GM21526 (cell line): ENCODE data around the gene ADARB2.

Experiments
- ATAC-seq: cut with Tn5 transposase; IDR thresholded peaks from one replicate; pipeline ENCODE4 v1.9.1; 2021; ENCODE audit warnings: moderate library complexity; ENCODE audit not compliant: unreplicated experiment, low FRiP score

ADARB2 gene

GRCh38 chr10:1665021-1665661 lies 72.2 kb downstream of the ADARB2 start:
- ATAC-seq: no peak

GRCh38 chr10:1664333-1664964 lies 72.9 kb downstream of the ADARB2 start:
- ATAC-seq: no peak

DNA sequence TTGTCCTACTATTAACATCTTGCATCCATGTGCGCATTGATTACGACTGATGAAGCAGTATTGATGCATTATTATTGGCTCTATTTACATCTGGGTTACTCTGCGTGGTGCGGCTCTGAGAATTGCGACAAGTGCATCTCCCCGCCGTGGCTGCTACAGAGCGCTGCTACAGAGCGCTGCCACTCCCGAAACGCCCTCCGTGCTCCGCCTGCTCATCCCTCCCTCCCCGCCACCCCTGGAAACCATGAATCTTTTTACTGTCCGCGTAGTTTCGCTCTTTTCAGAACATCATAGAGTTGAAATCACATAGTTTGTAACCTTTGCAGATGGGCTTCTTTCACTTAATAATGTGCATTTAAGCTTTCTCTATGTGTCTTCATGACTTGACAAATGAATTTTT lies 74.1 kb downstream of the ADARB2 start:
- no peak for ATAC-seq

GRCh38 chr10:1662438-1663025 lies 74.8 kb downstream of the ADARB2 start:
- peak; percentile 32 for ATAC-seq

- ATAC-seq: peak; percentile 82
Measured at GRCh38 chr10:1661859-1662437, 75.4 kb downstream of the ADARB2 start.

DNA sequence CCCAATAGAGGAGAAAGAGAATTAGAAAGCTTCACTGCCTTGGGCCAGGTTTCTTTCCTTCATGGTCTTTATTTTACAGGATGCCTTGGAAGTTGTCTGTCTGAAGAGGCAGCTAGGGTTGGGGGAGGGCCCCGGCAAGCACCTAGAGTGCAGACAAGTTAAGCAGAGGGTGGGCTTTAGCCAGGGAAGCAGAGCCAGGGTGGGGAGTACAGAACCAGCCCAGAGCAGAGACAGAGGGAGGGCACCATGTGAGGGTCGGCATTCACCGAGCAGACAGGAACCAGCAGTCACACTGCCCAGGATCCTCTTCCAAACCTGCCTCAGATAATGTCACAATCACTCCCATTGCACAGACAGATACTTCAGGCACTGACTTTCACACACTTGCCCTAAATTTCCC lies 75.9 kb downstream of the ADARB2 start:
- no peak for ATAC-seq

- ATAC-seq: no peak
Measured at GRCh38 chr10:1660815-1661214, 76.5 kb downstream of the ADARB2 start.

GRCh38 chr10:1660386-1660785 lies 76.9 kb downstream of the ADARB2 start:
- no peak for ATAC-seq

DNA sequence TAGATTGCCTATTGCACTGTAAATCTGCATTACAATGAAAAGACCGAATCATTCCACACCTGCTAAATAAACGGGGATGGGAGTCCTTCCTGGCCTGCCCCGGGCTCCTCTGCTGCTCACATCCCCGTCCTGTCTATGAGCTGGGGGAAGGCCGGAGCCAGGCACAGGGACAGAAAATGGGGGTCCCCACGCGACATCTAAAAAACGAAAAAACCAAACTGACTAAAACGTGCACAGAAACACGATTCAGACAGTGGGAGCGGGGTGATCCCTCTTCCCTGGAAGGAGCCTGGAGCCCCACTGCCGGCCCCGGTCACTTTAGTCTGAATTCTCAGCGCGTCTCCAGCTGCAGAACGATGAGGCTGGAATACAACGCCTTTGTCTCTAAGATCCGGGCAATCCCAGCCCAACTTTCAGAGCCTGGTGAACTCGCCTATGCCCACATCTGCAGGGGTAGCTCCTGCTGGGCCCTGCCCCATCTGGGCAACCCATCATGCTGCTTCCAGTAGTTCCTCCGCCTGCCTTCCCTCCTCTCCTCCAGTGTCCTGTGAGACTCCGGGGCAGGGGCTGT lies 78.0 kb downstream of the ADARB2 start:
- no peak for ATAC-seq

GRCh38 chr10:1658658-1659057 lies 78.7 kb downstream of the ADARB2 start:
- ATAC-seq: no peak

DNA sequence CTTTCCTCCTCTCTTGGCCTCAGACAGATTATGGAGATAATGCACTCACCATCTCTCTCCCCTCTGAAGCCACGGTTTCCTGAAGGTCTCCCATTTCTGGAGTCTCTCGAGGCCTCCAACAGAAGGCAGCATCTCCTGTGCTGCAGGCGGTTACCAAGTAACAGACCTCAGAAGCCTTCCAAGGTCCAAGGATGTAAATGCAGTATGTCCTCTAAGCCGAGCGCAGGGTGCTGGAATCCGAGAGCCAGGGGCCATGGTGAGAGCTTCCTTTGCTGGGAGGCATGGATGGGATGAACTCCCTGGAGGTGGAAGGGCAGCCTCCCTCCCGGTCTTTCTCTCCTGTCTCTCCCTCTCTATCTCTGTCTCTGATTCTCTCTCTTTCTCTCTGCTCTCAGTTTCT lies 79.8 kb downstream of the ADARB2 start:
- ATAC-seq: no peak

- ATAC-seq: no peak
Measured at GRCh38 chr10:1655367-1655766, 82.0 kb downstream of the ADARB2 start.

GRCh38 chr10:1654811-1655356 lies 82.4 kb downstream of the ADARB2 start:
- no peak for ATAC-seq

DNA sequence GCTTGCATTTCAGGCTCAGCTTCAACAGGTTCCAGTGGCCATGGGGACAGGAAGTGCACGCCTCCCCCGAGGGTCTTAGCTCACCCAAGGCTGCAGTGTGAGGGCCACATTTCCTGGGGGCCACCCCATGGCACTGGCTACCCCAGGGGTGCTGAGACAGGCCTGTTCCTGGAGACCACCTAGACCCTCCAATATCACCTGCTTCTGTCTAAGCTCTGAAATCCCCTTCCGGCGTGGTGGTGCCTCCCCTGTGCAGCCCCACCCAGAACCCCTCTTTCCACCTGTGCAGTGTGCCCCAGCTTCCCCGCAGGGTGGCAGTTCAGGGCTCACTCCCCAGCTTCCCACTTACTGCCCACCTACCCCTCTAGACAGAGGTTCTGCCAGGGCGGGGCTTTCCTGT lies 83.1 kb downstream of the ADARB2 start:
- ATAC-seq: no peak

DNA sequence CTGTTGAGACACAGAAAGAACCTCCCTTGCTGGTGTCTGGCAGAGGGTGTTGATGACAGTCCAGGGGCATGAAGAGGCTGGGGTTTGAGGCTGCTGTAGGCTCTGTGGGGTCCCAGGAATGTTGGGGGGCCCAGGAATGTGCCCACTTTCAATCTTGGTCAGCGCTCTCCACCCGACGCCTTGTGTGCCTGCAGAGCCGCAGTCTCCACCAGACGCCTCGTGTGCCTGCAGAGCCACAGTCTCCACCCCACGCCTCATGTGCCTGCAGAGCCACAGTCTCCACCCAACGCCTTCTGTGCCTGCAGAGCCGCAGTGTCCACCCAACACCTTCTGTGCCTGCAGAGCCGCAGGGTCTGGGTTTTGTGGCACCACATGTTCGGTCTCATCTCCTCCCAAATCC lies 84.0 kb downstream of the ADARB2 start:
- no peak for ATAC-seq

GRCh38 chr10:1652151-1652550 lies 85.2 kb downstream of the ADARB2 start:
- ATAC-seq: no peak

DNA sequence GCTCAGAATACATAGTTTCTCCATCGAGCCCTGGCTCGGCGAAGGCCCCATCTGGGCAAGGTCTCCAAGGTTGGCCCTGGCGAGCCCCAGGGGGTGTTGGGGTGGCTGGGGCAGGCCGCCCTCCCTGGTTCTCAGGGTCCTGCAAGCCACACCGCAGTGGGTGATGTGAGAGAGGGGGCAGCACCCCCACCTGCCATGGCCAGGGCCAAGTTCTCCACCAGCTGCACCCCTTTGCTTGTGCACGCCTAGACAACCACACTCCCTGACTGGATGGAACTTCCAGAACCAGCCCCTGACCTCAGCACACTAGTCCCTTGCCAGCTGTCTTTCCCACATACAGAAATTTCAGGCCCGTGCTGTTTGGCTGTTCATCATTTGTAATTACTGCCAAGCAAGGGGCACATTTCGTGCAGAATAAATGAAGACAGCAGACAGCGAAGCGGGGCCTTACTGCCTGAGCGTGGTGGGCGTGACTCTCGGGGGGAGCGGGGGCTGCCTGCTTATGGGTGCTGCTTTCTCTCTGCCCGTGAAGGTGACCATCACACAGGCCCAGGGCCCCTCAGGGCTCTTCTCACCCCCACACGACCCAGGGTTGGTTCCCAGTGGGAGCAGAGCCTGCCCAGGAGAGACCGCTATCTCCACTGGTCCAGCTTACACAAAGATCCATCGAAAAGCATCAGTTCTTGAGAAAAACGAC lies 85.9 kb downstream of the ADARB2 start:
- ATAC-seq: no peak

DNA sequence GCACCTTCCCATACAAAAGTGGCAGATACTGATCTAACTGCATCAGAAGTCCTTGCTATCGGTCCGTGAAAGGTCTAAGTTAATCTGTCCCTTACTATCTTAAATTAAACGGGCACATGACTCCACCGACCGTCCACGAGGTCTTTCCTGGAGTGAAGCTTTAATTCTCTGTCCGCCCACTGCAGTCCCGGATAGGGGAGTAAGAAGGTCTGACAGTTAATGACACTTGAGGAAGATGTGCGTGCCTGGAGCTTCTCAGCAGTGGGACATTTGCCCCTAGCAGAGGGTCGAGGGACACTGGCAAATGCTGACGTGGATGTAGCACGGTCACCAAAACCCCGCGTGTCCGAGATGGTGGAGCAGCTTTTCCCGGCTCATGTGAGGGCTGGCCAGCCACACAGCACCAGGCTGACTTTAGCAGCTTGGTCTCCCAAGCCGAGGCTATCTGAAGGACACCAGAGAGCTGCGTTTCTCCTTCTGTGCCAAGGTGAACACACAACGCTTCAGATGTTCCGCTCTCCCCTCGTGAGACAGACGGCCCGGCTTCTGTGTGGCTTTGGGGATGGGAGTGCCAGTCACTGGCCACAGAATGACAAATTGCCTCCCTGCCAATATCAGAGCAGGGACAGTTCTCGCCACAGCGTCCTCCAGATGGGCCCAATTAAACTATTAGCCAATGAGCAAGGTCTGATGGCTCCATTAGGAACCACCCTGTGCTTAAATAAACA lies 86.6 kb downstream of the ADARB2 start:
- ATAC-seq: no peak

GRCh38 chr10:1648648-1649047 lies 88.7 kb downstream of the ADARB2 start:
- ATAC-seq: peak; percentile 67

DNA sequence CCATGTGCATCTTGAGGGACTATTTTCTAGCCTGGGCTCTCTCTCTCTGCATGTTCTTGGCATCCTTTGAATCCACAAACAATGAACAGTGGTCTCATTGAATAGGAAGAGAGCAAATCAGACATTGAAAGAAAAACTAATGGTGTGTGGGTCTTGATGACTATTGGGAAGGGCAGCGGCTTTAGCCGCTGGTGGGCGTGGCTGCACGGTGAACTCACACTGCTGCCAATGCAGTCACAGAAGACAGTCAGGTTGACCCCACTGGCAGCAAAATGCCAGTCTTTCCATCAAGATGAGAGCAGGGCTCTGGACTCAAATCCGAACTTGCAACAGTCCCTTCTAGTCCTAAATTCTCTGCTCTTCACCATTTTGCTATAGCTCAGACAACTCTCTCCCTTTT lies 91.0 kb downstream of the ADARB2 start:
- no peak for ATAC-seq
